HG03103 (cell line): Measurements from ENCODE around the gene SEC61B.

ENCODE experiments used
- ATAC-seq: cut with Tn5 transposase; IDR thresholded peaks from one replicate; pipeline ENCODE4 v1.9.1; 2021; ENCODE audit warnings: low read depth; ENCODE audit not compliant: unreplicated experiment

The SEC61B gene

GRCh38 chr9:99266255-99267023, 44.4 kb downstream of the SEC61B start:
- ATAC-seq: peak; percentile 56

- no peak for ATAC-seq
These were observed 47.3 kb downstream of the SEC61B start for GRCh38 chr9:99269416-99269815.

- no peak for ATAC-seq
These were observed 48.4 kb downstream of the SEC61B start for GRCh38 chr9:99270491-99270890.

GRCh38 chr9:99272836-99273235, 50.8 kb downstream of the SEC61B start:
- no peak for ATAC-seq

- ATAC-seq: no peak
These were observed 51.9 kb downstream of the SEC61B start for GRCh38 chr9:99274016-99274415.

- ATAC-seq: no peak
These were observed 52.4 kb downstream of the SEC61B start for GRCh38 chr9:99274495-99274894.
